GM18858 (cell line): ENCODE measurements around the gene ARHGEF6.

ENCODE experiments used
- ATAC-seq: cut with Tn5 transposase; IDR thresholded peaks from one replicate; pipeline ENCODE4 v1.9.1; 2021; ENCODE audit not compliant: unreplicated experiment

The ARHGEF6 gene

GRCh38 chrX:136697156-136697555 lies 83.6 kb downstream of the ARHGEF6 start:
- ATAC-seq: no peak

DNA sequence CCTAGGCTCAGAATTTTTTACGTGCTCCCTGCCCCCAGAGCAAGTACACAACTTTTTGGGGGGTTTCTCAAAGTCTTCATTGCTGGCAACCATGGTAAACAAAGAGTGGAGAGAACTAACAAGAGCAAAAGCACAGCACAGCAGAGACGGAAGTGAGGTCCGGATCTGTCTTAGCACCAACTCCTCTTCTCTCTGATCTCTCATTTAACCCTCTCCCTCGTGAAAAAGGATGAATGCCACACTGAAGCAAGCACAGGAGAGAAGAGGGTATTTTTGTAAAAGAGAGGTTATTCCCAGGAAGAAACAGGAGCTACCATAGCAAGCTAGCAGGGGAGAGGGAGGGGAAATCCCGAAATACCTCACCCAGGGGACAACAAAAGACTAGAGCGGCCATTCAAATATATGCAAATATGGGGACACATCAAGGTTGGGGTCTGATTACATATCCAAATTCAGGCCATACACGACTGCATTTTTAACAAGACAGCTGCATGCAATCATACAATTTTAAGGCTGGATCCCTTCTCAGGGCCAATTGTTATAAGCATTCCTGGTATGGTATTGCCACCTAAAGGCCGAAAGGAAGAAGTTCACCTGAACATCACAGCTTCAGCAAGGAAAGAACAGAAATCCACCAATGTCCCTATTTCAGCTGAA lies 86.2 kb downstream of the ARHGEF6 start:
- peak; percentile 65 for ATAC-seq

- ATAC-seq: no peak
Measured at GRCh38 chrX:136692271-136692670, 88.5 kb downstream of the ARHGEF6 start.

- no peak for ATAC-seq
Measured at GRCh38 chrX:136691028-136691809, 89.5 kb downstream of the ARHGEF6 start.

GRCh38 chrX:136689436-136689835 lies 91.3 kb downstream of the ARHGEF6 start:
- no peak for ATAC-seq

- no peak for ATAC-seq
Measured at GRCh38 chrX:136687457-136687856, 93.3 kb downstream of the ARHGEF6 start.

- ATAC-seq: no peak
Measured at GRCh38 chrX:136684120-136684519, 96.6 kb downstream of the ARHGEF6 start.

- ATAC-seq: no peak
Measured at GRCh38 chrX:136679531-136679930, 101.2 kb downstream of the ARHGEF6 start.

DNA sequence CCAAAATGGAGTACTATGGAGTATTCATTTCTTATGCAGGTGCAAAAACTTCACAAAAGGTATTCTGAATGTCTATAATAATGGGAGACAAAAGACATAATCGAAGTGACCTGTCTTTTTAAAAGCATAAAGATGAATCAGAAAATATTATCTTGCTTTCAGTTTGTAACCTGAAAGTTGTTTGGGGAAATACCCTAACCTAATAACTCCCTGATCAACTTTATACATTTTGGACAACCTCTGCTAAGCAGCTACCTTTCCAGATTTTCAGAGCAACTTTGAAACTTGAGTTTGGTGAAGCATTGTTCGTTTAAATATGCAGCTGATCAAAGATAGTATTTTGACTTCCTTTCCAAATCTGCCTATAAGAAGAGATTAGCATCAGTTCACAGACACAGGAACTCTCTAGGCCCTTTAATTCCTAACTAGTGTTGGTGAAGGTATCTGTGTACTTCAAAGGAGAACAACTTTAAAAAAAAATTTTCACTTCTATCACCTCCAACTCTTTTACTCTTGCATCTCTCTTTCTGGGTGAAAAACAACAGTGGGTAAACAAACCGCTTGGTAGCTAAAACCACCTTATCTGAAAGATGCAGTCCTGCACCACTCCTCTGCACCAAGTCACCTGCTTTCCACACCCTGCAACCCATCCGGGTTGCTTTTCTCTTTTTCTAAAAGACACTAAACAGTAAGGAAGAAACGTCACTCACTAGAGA lies 106.3 kb downstream of the ARHGEF6 start:
- ATAC-seq: no peak

- no peak for ATAC-seq
Measured at GRCh38 chrX:136671006-136671610, 109.6 kb downstream of the ARHGEF6 start.

DNA sequence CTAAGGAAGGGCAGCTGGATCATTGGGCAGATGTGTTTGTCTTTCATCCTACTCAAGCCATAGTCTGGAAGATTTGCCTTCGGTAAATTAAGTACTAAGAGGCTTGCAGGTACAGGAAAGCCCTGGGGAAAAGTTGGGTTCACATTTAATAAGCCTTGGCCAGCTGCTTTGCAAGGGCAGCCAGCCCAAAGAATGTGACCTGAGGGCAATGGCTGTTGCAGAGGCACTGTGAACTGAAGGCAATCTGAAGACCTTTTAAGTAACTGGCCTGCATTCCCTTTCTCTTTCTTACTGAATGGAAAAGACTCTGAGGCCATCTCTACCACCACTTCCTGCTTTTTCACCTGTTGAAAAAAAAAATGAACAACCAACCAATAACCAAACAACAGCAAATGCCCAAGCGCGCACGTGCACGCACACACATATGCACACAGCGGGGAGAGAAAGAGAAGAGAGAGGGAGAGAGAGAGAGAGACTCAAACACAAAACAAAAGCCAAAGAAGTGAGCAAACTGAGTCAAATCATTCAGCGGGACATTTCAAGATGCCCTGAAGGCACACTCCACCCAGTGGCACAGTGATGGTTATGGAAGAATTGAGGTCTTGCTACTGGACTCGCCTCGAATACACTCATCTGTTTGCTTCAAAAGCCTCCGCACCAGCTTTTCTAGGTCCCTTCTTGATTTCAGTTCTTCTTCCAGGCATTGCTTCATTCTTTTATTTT lies 113.1 kb downstream of the ARHGEF6 start:
- no peak for ATAC-seq

- ATAC-seq: no peak
Measured at GRCh38 chrX:136666088-136666487, 114.6 kb downstream of the ARHGEF6 start.

GRCh38 chrX:136665258-136665900 lies 115.4 kb downstream of the ARHGEF6 start:
- no peak for ATAC-seq

DNA sequence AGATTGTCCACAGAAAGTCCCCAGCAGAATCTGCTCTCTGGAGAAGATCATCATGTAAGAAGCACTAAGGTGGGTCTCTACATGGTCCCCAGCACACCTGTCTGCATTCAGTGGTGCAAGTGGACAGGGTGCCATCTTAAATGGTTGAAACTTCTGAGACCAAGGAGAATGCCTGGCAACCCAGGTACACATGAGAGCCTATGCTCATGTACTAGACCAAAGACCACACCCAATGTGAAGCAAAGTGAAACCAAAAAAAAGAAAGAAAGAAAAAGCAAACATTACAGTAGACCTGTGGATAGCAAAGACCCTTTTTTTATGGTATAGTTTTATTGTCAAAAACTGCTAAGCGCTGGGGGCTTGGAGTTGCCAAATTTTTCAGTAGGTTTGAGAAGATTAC lies 117.8 kb downstream of the ARHGEF6 start:
- no peak for ATAC-seq

- ATAC-seq: no peak
Measured at GRCh38 chrX:136662104-136662503, 118.6 kb downstream of the ARHGEF6 start.

DNA sequence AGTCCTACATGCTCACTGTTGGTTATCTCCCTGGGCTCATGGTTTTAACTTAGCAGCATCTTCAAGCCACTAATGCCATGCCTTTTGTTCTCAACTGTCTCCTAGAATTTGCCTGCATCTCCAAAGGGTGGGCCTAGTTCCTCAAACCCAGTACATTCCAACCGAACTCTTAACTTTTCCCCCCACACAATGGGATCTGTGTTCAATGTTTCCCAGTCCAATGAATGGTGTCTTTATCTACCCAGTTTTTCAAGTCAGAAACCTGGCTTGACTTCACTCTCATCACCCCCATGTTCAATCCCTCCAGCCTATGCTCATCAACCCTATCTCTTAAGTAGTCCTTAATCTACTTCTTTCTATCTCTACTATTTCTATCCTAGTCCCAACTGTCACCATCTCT lies 119.8 kb downstream of the ARHGEF6 start:
- no peak for ATAC-seq

DNA sequence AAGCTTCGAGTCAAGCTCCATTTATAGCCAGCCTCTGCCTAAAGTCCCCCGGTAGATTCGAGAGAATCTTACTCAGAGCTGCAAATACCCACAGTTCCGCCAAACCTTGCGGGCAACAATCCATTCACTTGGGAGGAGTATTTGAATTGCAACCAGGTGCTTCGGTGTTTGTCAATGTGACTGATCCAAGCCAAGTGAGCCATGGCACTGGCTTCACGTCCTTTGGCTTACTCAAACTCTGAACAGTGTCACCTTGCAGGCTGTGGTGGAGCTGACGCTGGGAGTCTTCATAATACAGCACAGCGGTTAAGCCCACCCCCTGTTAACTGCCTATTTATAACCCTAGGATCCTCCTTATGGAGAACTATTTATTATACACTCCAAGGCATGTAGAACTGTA lies 121.6 kb downstream of the ARHGEF6 start:
- ATAC-seq: no peak

DNA sequence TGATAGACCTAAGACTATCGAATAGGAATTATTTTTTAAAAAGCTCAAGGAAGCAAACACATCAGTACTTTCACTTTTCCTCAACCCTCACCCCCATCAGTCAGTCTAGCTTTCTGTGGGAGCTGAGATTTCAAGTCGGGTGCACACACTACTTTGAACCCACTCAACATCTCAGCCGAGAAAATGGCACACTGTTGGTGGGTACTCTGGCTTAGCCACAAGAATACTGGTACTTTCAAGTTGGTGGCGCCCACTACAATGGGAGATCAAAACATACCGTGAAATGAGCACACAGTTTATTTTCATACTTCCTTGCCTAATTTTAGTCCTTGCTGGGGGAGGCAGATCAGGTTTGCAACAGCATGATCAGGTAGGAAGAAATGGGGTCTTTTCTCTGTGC lies 122.6 kb downstream of the ARHGEF6 start:
- no peak for ATAC-seq

DNA sequence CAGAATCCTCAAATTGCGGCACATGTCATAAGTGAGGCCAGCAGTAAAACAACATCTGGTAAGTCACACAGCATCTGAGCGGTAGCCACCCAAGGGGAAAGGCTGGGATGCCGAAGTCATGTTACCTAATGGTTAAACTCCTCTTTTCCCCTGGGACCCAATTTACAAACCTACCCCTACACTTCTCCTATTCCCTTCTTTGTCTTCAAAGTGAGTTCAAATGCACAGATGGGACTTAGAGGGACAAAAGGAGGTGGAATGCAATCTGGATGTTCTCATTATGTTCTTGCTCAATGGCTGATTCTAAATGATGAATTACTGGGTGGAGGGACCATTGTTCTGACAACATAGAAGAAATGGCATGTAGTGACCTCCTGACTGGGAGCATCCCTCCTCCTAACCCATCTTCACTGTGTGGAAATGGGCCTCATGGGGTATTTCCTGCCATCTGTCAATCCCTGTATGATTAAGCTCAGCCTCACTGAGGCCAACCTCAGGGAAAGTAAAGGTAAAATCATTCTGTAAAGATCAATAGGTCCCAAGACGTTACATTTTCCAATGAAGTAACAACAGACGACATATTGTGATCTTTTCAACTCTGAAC lies 124.3 kb downstream of the ARHGEF6 start:
- no peak for ATAC-seq
